Stomach (tissue), 4 donors: Measurements from ENCODE around the gene ZNF268.

Source experiments
- POLR2A ChIP-seq, 4 donors: fragments of 450-650 bp; IDR thresholded peaks; one replicate each; pipeline ENCODE4 v1.6.1; 2016; ENCODE audit warnings: antibody characterized with exemption in 4 of 4, control low read depth in 2 of 4, mild to moderate bottlenecking in 1 of 4, moderate library complexity in 1 of 4
- TF ChIP-seq, protein P1 (sequence below), 7 experiments: fragments of 450-650 bp in 4 of 7; fragments of 200-600 bp in 3 of 7; sonication (generic) in 3 of 7; IDR thresholded peaks; one replicate each; pipeline ENCODE4 v1.5.1; 2016 to 2019; ENCODE audit warnings: antibody characterized with exemption in 7 of 7, control low read depth in 2 of 7, mild to moderate bottlenecking in 1 of 7

DNA sequence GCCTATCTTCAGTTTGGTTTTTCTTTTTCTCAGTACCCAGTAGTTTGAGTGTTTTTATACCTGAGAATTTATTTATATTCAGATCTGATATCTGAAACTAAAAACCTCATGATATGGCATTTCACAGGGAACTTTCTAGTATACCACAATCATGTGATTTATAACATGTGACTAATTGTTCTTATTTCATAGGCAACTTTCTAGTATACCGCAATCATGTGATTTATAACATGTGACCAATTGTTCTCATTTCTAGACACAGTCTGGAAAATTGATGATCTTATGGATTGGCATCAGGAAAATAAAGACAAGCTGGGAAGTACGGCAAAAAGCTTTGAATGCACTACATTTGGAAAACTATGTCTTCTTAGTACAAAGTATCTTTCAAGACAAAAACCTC is 20.6 kb downstream of the ZNF268 start:
- TF ChIP-seq, protein P1, sequence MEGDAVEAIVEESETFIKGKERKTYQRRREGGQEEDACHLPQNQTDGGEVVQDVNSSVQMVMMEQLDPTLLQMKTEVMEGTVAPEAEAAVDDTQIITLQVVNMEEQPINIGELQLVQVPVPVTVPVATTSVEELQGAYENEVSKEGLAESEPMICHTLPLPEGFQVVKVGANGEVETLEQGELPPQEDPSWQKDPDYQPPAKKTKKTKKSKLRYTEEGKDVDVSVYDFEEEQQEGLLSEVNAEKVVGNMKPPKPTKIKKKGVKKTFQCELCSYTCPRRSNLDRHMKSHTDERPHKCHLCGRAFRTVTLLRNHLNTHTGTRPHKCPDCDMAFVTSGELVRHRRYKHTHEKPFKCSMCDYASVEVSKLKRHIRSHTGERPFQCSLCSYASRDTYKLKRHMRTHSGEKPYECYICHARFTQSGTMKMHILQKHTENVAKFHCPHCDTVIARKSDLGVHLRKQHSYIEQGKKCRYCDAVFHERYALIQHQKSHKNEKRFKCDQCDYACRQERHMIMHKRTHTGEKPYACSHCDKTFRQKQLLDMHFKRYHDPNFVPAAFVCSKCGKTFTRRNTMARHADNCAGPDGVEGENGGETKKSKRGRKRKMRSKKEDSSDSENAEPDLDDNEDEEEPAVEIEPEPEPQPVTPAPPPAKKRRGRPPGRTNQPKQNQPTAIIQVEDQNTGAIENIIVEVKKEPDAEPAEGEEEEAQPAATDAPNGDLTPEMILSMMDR (IDR thresholded peaks at IDR 0.05) = no peak
- TF ChIP-seq POLR2A (IDR thresholded peaks at IDR 0.05) = no peak
